Liver (tissue), 9 donors: ENCODE measurements around the gene TFDP2. TPM values are rescaled to one million over a fixed set of nuclear protein-coding genes. Genes with fewer than 3 reads are reported as not detected.

Experiments
- DNase-seq: peaks from one replicate; pipeline ENCODE4 v3.0.0-alpha.2; 2017; ENCODE audit warnings: low spot score
- H3K27ac ChIP-seq, 2 donors: one replicate each; pipeline ENCODE4 v1.7.0; 2013; ENCODE audit warnings: inconsistent platforms in 2 of 2, low read length in 2 of 2, control low read depth in 1 of 2, low read depth in 1 of 2, mild to moderate bottlenecking in 1 of 2
- H3K27me3 ChIP-seq, 4 donors: one replicate each; pipeline versions ENCODE4 v1.6.1 to v1.7.0; 2013; ENCODE audit warnings: low read length in 3 of 4, inconsistent platforms in 1 of 4, mild to moderate bottlenecking in 1 of 4, moderate library complexity in 1 of 4; ENCODE audit not compliant: control insufficient read depth in 4 of 4, insufficient read depth in 4 of 4
- H3K36me3 ChIP-seq, 4 donors: one replicate each; pipeline versions ENCODE4 v1.6.1 to v1.7.0; 2013; ENCODE audit warnings: low read length in 3 of 4, mild to moderate bottlenecking in 3 of 4, low read depth in 1 of 4, moderate library complexity in 1 of 4; ENCODE audit not compliant: control insufficient read depth in 4 of 4, insufficient read depth in 3 of 4
- H3K4me1 ChIP-seq, 4 donors: one replicate each; pipeline versions ENCODE4 v1.6.1 to v1.7.0; 2013; ENCODE audit warnings: low read length in 3 of 4, mild to moderate bottlenecking in 3 of 4, moderate library complexity in 1 of 4; ENCODE audit not compliant: control insufficient read depth in 4 of 4, insufficient read depth in 4 of 4
- H3K4me3 ChIP-seq, 3 donors: one replicate each; pipeline versions ENCODE4 v1.6.1 to v1.7.0; 2013; ENCODE audit warnings: low read length in 3 of 3, control low read depth in 1 of 3, low read depth in 1 of 3, mild to moderate bottlenecking in 1 of 3
- H3K9ac ChIP-seq, 2 donors: one replicate each; pipeline ENCODE4 v1.7.0; 2013; ENCODE audit warnings: low read length in 2 of 2, mild to moderate bottlenecking in 2 of 2, moderate library complexity in 2 of 2, control low read depth in 1 of 2, low read depth in 1 of 2
- H3K9me3 ChIP-seq, 4 donors: one replicate each; pipeline versions ENCODE4 v1.6.1 to v1.7.0; 2013; ENCODE audit warnings: low read length in 3 of 4; ENCODE audit not compliant: control insufficient read depth in 4 of 4
- ATF3 ChIP-seq: IDR thresholded peaks from 2 replicates; pipeline ENCODE4 v1.6.1; 2016; ENCODE audit warnings: antibody characterized with exemption
- CTCF ChIP-seq: fragments of 150-350 bp; IDR thresholded peaks from 2 replicates; pipeline ENCODE4 v1.5.1; 2017; ENCODE audit warnings: improper control_type of control experiment, low read depth, low read length; ENCODE audit not compliant: missing input control
- EGR1 ChIP-seq, 2 donors: IDR thresholded peaks; 2 replicates each; pipeline ENCODE4 v1.6.1; 2016 to 2018; ENCODE audit warnings: antibody characterized with exemption in 2 of 2, low read depth in 2 of 2
- FOXA1 ChIP-seq: IDR thresholded peaks from 2 replicates; pipeline ENCODE4 v1.6.1; 2016; ENCODE audit warnings: antibody characterized with exemption
- FOXA2 ChIP-seq: IDR thresholded peaks from 2 replicates; pipeline ENCODE4 v1.6.1; 2016; ENCODE audit warnings: antibody characterized with exemption
- GABPA ChIP-seq, 2 donors: IDR thresholded peaks in 1 of 2; conservative IDR thresholded peaks in 1 of 2; 2 replicates each; pipeline ENCODE4 v1.6.1; 2016; ENCODE audit warnings: antibody characterized with exemption in 2 of 2, mild to moderate bottlenecking in 1 of 2, moderate library complexity in 1 of 2
- HNF4A ChIP-seq, 2 donors: conservative IDR thresholded peaks; 2 replicates each; pipeline ENCODE4 v1.6.1; 2016; ENCODE audit warnings: antibody characterized with exemption in 2 of 2, mild to moderate bottlenecking in 2 of 2
- HNF4G ChIP-seq: IDR thresholded peaks from 2 replicates; pipeline ENCODE4 v1.6.1; 2016; ENCODE audit warnings: antibody characterized with exemption
- MAX ChIP-seq: IDR thresholded peaks from 2 replicates; pipeline ENCODE4 v1.6.1; 2016; ENCODE audit warnings: antibody characterized with exemption
- NR2F2 ChIP-seq: IDR thresholded peaks from 2 replicates; pipeline ENCODE4 v1.6.1; 2016; ENCODE audit warnings: antibody characterized with exemption
- REST ChIP-seq: IDR thresholded peaks from 2 replicates; pipeline ENCODE4 v1.6.1; 2016; ENCODE audit warnings: antibody characterized with exemption, mild to moderate bottlenecking
- RXRA ChIP-seq, 2 donors: IDR thresholded peaks; 2 replicates each; pipeline ENCODE4 v1.6.1; 2017 to 2018; ENCODE audit warnings: antibody characterized with exemption in 2 of 2, mild to moderate bottlenecking in 1 of 2
- SP1 ChIP-seq: IDR thresholded peaks from 2 replicates; pipeline ENCODE4 v1.6.1; 2018; ENCODE audit warnings: antibody characterized with exemption, mild to moderate bottlenecking
- TAF1 ChIP-seq: conservative IDR thresholded peaks from 2 replicates; pipeline ENCODE4 v1.6.1; 2016; ENCODE audit warnings: antibody characterized with exemption, mild to moderate bottlenecking
- YY1 ChIP-seq: IDR thresholded peaks from 2 replicates; pipeline ENCODE4 v1.6.1; 2016; ENCODE audit warnings: antibody characterized with exemption, mild to moderate bottlenecking
- ZBTB33 ChIP-seq: IDR thresholded peaks from 2 replicates; pipeline ENCODE4 v1.6.1; 2016; ENCODE audit warnings: antibody characterized with exemption
- WGBS: extraction: QIAGEN DNeasy Blood & Tissue Kit; methylation state at CpG from one replicate; pipeline ENCODE4 v1.1.7; 2013; 5-methylcytosine and 5-hydroxymethylcytosine counted together
- polyA plus RNA-seq, 2 donors: library from polyadenylated mRNA; stranded (reverse) in 1 of 2; unstranded in 1 of 2; fragments of 200-250 nt in 1 of 2; fragments of >200 nt in 1 of 2; fragmentation: Nextera tagmentation in 1 of 2; extraction: Ambion mirVana in 1 of 2; gene quantifications; one replicate each; pipeline versions ENCODE4 v1.2.1 to v1.2.3, GENCODE V29; 2013 to 2015
- total RNA-seq, 2 donors: library from RNA; depleted of rRNA; stranded (reverse); fragments of >200 nt; gene quantifications; one replicate each; pipeline ENCODE4 v1.2.3, GENCODE V29; 2014
- donor health status: healthy.
- donor health status: healthy.
- donor health status: healthy.
- donor health status: healthy.
- donor health status: healthy.

The TFDP2 gene
- total and polyA plus RNA-seq, 4 donors: 8.0 to 52.0 (median 29.7) TPM

- no peak for TF ChIP-seq ATF3
- TF ChIP-seq YY1: no peak
- no peak for TF ChIP-seq NR2F2
- no peak for TF ChIP-seq FOXA1
- no peak for TF ChIP-seq CTCF
Measured at GRCh38 chr3:142098964-142099363, 50.4 kb downstream of the TFDP2 start (continued).

- H3K36me3 ChIP-seq: no peaks in the 10 kb centered on the region
- no peak for DNase-seq
- H3K9me3 ChIP-seq: no peaks in the 10 kb centered on the region
- H3K4me1 ChIP-seq: no peaks in the 10 kb centered on the region
- no peak for TF ChIP-seq SP1
- TF ChIP-seq EGR1 (IDR thresholded peaks at IDR 0.05; ENCODE audit: low read depth in 2 of 2): no peak
- no peak for TF ChIP-seq FOXA2
- TF ChIP-seq FOXA1: no peak
- TF ChIP-seq NR2F2: no peak
- TF ChIP-seq YY1: no peak
- no peak for TF ChIP-seq HNF4A (conservative IDR thresholded peaks at IDR 0.05)
- no peak for TF ChIP-seq MAX
- no peak for TF ChIP-seq TAF1
- TF ChIP-seq HNF4G: no peak
- no peak for TF ChIP-seq RXRA (IDR thresholded peaks at IDR 0.05)
- no peak for TF ChIP-seq REST
- TF ChIP-seq GABPA (IDR thresholded peaks at IDR 0.05 in 1 of 2, conservative IDR thresholded peaks at IDR 0.05 in 1 of 2): no peak
- TF ChIP-seq ZBTB33: no peak
- no peak overlapping the region for H3K9ac ChIP-seq
- 97% methylated on average over 4 of the region's 4 CpGs for WGBS
- H3K27me3 ChIP-seq: no peaks in the 10 kb centered on the region
- H3K4me3 ChIP-seq: no peak overlapping the region
- no peak overlapping the region for H3K27ac ChIP-seq
Measured at GRCh38 chr3:142097099-142097843, 52.1 kb downstream of the TFDP2 start.
